ENCODE results near the gene MAP1B.
A peak's percentile ranks its signal among the peaks of the same experiment; 100 is the strongest.

MAP1B gene

DNA sequence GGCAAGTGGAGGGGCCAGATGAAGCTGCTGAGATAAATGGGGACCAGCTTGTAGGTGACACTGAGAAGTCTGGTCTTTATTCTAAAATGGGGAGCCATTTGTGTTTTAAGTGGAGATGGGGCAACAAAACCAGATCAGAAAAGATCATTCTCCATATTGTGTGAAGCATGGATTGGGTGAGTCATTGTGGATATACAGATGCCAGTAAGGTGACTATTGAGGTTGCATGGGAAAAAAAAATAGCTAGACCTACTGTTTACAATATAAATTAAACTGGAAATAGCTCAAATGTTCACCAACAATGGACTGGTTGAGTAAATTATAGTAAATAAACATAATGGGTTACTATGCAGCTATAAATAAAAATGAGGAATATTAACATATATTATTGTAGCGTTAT, 5.4 kb upstream of the MAP1B start:
- DNase-seq = no peak

DNA sequence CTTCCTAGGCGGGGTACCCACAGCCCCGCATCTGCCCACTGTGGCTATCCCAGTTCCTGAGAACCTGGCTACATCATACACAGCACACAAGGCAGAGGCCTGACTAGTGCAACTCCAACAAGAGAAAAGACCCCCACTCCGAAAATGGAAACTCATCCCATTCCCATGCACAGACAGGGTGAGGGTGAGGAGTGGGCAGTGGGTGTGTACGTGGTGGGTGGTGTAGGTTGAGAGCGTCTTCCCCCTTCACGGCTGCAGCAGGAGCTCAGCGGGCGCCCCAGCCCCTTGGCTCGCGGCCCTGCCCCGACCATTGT, 501 bp upstream of the MAP1B start:
- peak in 1 of 2 experiments; percentile 55 for DNase-seq

DNA sequence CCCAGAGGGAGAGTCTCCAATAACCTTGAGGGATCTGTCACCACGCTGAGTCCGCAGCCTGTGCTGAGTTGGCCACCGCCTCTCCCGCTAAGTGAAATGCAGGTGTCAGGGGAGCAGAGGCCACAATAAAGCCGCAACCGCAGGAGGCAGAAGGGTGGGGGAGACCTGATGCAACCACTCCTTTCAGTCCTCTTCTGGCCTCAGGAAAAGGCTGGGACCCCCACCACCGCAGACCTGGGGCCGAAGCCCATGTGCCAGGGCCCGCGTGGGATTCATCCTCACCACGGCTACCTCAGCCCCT, 576 bp downstream of the MAP1B start:
- DNase-seq = no peak

DNA sequence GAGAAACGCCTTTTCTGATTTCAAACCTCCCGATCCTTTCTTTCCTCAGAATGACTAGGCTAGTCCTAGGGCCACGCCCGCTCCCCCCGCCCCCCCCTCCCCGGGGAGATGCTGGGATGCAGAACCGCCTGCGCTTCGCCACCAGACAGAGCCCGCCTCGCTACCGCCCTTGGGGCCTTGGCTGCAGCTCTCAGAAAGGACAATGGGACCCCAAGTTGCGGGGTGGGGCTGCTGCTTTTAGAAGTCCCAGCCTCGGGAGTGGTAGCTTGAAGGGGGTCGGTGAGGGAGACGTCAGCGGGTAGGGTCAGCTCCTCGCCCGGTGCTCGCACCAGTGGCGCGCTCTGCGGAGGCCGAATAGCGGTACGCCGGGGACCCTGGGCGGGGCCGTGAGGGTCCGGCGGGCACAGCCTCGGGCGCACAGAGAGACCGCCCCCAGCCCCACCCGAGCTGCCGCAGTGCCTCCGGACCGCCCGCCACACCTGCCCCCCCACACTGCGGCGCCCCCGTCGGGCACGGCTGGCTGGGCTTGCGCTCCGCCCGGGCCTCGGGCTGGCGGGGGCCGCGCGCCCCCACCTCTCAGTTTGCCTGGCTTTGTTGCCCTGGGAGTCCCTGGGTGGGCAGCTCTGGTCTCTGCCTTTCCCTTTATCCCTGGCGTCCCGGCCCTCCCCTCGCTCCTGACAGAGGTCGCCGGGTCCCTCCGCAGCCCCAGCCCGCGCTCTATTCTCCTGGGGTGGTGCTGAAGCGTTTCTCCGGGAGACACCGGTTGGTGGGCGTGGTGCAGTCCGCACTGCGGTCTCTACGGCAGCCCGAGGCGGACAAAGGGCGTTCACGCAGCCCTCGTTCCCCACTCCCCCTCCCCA, 1.2 kb downstream of the MAP1B start:
- DNase-seq = peak; percentile 54 to 59

GRCh38 chr5:72109062-72109411, 1.8 kb downstream of the MAP1B start:
- no peak for DNase-seq

- peak; percentile 72 to 88 for DNase-seq
These were observed 2.4 kb downstream of the MAP1B start for GRCh38 chr5:72109625-72110024.

DNA sequence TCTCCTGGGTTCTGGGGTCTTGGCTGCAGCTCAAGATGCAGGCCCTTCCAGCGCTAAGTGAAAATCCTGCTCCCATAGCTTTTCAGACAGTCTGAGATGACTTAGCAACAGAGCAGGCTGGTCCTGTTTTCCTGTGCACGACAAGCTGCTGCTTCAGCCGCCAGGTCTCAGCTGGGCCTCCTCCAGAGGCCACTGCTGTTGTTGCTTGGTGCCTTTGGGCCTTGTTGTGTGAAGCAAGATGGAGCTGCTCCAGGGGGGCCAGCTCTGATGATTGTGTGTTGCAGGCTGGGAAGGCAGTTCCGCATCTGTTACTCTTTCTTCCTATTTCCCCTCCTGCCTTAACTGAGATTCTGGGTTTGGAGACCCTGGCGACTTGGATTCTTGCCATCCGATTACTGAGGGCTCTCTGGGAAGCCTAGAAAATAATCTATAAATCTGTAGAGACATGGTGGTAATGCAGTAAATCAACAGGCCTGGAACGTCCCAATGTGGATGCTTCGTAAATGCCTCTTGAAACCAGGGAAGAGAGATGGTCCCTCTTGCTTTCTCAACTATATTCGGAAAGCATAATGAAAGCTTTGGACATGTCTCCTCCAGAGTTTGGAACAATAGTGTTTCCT, 3.2 kb downstream of the MAP1B start:
- DNase-seq = peak; percentile 50 to 72

DNA sequence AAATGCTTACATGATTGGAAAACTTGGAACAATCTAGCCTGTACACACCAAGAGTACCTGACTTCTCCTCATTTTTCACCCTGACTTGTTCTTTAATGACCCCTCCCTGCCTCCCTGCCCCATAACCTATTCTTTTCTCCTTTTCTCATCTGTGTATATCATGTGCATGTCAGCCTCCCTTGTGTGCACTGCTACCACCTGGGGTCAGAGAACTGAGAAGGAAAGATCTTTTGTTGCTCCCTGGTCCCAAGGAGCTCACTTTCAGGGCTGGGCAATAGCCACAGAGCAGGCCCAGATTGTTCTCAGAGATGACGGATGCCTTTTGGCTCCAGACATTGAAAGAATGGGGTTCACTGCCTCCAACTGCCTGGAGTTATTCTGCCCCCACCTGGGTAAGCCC, 5.1 kb downstream of the MAP1B start:
- DNase-seq = no peak

DNA sequence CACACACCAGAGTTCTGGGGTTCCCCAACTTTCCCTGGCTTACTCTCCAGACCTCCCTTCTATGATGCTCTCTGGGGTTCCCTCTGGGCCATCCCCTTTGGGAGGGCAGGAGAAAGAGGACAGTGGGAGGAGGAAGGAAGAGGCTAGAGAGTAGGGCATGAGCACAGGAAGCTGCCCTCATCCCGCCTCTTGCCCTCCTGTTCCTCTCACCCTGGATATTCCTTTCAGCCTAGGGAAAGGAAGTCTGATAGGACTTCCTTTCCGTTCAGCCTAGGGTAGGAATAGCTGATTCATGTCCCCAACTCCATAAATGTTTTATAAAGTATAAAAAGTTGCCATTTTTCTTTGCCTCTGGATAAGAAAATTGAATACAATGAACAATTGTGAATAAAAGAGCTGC, 7.4 kb downstream of the MAP1B start:
- DNase-seq = no peak

GRCh38 chr5:72115296-72115695, 8.0 kb downstream of the MAP1B start:
- DNase-seq = no peak

- no peak for DNase-seq
These were observed 10.0 kb downstream of the MAP1B start for GRCh38 chr5:72117307-72117706.

DNA sequence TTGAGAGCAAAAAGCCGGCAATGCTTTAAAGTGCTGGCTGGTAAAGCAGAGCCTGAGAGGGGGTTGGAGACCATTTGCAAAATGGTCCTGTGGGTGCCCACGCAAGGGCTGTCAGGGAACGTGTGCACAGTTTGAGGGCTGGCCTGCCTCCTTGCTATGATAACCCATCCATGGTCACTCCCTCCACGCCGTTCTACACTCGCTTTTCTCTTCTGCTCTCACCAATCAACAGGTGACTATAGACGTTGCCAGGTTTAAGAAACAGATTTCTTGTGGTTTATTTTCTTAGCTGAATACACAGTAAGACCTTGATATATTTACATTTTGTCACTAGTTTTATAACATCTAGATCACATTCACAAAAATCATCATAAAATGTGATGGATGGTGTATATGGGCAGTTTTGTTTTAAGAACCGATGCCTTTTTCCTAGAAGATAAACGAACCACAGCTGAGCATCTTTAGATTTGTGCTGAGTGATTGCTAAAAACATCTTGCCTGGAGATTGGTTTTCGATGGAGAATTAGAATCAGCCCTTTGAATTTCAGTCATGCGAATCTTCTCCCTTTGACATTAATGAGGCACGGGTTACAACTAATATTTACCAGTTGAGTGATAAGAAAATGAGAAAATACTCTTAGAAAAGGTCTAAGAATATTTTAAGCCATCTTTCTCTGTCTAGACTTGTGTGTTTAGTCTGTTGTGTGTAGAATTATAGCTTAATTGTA, 13.9 kb downstream of the MAP1B start:
- DNase-seq = no peak

DNA sequence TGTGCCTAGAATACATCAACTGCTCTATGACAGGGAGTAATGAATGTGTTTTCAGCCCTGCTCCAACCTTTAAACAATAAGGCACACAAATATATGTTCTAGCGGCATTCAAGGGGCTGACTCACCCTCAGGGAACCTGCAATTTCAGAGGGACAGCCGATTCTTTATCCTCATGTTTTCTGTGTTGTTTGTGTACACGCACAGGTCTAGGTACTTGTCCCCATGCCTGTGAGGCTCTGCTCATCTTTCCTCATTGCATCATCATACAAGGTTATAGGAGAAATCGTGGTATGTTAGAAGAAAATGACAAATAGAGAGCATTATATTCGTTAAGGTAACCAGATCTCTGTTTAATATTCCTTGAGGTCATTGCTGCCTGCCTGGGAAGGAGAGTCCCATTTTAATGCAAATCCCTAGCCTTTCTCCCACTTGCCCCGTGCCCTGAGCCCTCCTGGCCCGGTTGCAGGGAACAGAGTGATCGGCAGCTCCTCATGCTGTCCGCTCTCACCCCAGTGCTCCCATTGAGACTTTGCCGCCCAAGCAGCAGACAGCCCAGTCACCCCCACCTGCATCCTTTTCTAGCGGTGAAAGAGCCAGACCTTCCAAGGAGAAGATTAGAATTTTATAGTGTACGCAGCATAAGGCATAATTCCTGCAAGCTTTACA, 14.6 kb downstream of the MAP1B start:
- no peak for DNase-seq

DNA sequence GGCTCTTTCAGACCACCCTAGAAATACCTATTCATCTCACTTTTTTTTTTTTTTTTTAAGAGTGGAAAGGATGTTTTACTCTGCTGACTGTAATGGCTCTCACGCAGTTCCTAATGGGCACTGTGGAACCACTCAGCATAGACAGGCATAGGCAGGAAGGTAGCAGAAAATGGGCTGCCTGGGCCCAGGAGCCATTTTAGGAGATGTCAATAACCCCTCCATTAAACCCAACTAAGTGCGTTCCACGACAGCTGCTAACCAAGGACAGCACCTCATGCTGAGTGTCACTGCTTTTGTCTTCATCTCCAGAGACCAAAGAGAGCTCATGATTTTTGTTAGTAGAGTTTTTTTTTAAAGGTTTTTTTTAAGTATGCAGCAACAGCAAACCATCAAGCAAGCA, 15.3 kb downstream of the MAP1B start:
- no peak for DNase-seq

GRCh38 chr5:72123764-72124376, 16.6 kb downstream of the MAP1B start:
- DNase-seq = no peak

- no peak for DNase-seq
These were observed 18.1 kb downstream of the MAP1B start for GRCh38 chr5:72125271-72125940.

DNA sequence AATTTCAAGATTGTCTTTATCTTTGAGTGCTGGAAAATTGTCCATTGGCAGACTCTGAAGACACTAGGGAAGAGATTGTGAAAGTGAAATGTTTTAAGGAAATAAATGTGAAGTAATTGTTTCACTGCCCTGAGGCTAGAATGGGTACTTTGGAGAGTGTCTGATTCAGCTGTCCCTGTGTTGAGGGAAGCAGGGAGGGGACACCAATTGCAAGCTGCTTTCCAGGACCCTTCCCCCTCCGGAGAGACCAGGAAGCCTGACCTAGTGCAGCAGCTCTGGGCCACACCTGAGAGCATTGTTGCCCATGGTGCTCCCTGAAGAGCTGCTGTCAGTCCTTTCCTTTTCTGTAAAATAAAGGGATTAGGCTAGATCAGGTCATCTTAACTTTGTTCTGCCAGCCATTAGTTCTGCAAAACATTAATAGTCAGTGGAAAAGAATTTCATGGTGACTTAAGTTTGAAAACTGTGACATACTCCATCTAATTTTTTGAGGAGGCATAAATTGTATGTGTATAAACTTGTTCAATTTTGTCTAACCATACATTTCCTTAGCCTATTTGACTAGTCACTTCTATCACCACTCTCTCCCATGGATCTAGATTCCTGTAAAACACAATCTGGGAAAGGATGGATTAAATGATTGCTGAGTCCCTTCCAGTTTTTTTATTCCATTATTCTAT, 18.8 kb downstream of the MAP1B start:
- no peak for DNase-seq

GRCh38 chr5:72126796-72127195, 19.5 kb downstream of the MAP1B start:
- DNase-seq = no peak

DNA sequence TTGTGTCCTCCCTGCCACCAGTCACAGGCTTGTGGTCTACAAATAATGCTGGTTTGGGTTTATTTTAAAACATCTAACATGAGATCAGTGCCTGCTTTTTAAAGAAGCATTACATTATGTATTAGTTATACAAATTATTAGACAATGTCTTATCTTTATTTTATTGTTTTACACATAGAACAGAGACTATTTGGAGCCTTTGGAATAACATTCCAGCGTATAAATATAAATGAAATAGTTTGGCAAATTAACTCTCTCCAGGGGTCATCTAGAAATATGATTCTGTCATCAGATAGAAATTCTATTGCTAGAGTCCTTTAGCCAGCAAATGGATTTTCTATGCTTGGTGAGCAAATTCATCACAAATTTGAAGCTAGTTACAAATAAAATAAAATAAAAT, 22.4 kb downstream of the MAP1B start:
- DNase-seq = no peak

DNA sequence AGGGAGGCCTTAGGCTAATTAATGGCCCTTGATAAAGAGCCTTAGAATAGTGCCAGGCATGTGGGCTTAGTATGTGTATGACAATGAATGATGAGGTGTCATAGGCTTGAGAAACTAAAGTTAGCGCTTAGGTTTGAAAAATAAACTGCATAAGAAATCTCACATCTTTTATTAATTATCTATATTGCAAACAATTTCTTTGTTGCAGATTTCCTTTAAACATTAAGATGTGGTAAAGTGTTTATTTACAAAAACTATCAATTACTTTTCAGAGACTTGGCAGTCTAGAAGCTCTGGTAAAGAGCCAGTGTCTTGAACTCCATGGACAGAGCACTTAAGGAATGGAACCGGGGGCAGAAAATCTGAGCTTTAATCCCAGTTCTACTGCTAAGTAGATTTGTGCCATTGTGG, 23.1 kb downstream of the MAP1B start:
- DNase-seq = no peak

DNA sequence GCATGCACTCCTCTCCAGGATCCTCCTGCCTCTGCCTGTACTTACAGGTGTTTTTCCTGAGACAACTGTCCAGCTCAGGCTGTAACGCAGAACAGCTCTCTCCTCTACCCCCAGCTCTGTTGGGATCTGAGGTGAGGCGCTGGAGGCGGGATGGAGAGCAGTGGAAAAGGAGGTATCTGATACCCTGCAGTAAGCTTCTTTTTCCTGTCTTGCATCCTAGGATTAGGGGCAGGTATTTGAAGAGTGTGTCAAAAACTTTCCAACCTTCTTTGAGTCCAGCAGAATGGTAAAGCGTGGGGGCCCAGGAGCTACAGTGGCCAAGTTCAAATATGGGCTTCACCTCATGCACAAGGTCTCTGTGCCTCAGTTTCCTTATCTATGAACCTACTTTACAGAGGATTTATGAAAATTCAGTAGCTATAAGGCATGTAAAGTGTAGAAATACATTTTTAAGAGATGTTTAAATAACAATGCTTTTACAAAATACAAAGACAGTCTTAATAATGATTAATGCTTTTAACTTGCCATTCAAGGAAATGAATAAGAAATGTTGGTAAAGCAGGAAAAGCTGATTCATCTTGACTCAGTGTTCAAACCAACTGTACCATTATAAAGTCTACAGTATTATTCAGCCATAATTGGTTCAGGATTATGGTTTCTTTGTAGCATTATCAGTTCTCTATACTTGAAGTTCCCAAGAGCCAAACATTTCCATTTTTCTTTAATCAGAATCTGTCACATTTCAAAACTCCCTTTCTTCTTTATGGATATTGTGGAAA, 26.1 kb downstream of the MAP1B start:
- no peak for DNase-seq
